GM11168 (cell line): ENCODE results near the gene ANKRD60.

Experiments used
- in situ Hi-C: fragments of 300-500 bp; cut with MboI; formaldehyde crosslinking; loops from one replicate; pipeline ENCODE4 v1.12.0; 2022; ENCODE audit warnings: low sequenced_read_pairs; ENCODE audit not compliant: unreplicated experiment

The ANKRD60 gene, protein sequence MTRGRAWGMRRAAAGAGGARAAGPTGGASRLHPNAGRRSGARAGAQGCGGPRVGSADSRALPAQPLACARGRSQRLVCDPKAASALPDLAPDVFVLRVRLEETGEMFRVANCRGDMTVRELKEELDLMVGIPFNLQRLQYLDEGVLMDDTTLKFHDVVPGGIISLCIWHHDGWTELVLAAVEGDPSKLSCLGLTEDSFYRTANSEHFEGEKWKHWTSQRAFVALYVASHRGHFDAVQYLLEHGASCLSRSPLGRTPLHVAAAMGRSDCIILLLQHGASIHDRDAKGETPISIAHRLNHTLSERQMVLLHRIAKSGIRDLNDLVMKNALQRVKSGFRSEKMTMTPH

DNA sequence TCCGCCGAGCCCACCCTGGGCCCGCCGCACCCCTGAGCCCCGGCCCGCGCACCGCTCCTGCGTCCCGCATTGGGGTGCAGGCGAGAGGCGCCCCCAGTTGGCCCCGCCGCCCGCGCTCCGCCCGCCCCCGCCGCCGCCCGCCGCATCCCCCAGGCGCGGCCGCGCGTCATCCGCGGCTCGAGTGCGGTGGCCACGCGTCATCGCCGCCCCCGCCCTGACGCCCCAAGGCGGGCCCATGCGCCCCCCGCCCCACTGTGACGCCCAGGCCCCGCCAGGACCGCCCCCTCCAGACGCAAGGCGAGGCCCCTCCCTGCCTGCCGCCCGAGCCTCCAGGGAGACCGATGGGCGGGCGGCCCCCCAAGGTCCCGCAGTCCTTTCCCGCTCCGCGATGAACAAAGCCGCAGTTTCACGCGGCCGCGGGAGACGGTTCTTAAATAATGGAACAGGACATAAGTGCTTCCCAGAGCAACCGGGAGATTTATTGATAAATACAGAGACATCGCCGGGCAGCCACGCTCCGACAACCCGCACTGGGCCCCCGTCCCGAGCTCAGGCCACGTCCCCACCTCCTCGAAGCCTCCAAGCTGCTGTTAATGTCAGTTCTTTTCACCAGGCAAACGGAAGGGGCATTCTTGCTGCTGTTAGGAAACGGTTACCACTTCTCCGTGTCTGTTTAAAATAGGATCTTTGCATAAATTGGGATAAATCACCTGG lies at the start of gene ANKRD60:
TSS of gene ANKRD60 (minus strand) at position 170 of the 714 bp plus-strand sequence. CDS start at position 170, 0 bp downstream.
- in situ Hi-C loops, result loop anchor here (25.0 kb wide), 2 partner anchors 434 to 634 kb away; partner anchors contain the start of genes GNAS, GNAS-AS1 and STX16

DNA sequence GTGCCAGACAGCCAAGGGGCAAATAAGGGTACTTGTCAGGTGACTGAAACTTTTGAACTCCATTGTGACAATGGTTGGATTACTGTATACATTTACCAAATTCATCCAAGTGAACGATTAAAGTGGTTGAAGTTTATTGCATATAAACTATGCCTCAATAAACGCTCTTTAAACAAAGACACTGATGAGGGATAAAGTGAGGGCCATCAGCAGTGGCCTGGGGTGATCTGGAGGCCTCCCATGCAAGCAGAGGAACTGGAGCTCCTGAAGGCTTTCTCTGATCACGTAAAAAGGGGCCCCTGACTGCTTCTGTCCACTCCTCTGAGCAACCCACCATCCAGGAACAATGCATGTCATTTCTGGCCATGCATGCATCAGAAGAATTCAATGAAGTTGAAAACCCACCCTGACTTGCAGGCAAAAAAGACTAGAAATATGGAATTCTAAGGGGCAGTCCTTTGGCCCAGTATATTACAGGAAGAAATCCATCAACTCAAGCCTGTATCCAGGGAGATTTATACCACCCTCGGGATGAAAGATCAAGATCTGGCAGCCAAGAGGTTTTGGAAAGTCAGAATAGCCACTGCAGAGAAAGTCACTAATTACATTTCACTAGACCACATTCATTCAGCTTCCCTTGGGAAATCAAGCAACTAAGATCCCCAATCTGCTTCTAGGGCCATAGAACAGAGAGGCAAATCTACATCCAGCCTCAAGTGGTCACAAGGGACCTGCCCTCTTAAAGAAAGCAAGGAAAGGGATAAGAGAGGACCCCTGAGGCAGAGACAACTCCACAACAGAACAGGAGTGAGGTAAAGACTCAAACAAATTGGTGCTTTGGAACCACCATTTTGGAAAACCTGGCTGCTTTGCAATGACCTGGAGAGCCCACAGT lies 49.4 kb upstream of the ANKRD60 start:
- in situ Hi-C loops, result no loop called here

GRCh38 chr20:58277107-58277506 lies 48.7 kb upstream of the ANKRD60 start:
- in situ Hi-C loops, result no loop called here

GRCh38 chr20:58274384-58274783 lies 45.9 kb upstream of the ANKRD60 start:
- in situ Hi-C loops, result no loop called here

GRCh38 chr20:58271606-58272351 lies 43.3 kb upstream of the ANKRD60 start:
- in situ Hi-C loops, result no loop called here

- in situ Hi-C loops, result no loop called here
Measured at GRCh38 chr20:58268936-58269619, 40.6 kb upstream of the ANKRD60 start.

- in situ Hi-C loops, result no loop called here
Measured at GRCh38 chr20:58268421-58268821, 40.0 kb upstream of the ANKRD60 start.

GRCh38 chr20:58267389-58268215 lies 39.1 kb upstream of the ANKRD60 start:
- in situ Hi-C loops, result no loop called here

DNA sequence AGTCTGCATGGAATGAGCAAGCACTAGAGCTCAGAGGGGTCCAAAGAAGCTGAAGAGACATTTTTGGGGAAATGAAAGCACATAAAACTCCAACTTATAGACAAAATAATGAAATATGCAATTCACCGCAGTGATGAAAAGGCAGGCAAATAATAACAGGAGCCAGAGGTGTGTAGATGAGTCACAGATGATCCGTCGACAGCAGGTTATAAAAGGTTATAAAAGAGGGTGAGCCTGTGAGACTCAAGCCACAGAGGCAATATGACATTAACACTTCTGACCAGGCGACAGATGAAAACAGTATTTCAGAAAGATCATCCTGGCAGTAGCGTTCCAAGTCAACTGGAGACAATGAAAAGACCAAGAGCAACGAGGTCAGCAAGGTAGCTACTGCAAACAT lies 35.8 kb upstream of the ANKRD60 start:
- in situ Hi-C loops, result no loop called here

- in situ Hi-C loops, result no loop called here
Measured at GRCh38 chr20:58261660-58262059, 33.2 kb upstream of the ANKRD60 start.

GRCh38 chr20:58260006-58260405 lies 31.6 kb upstream of the ANKRD60 start:
- in situ Hi-C loops, result no loop called here

- in situ Hi-C loops, result no loop called here
Measured at GRCh38 chr20:58256842-58257241, 28.4 kb upstream of the ANKRD60 start.

DNA sequence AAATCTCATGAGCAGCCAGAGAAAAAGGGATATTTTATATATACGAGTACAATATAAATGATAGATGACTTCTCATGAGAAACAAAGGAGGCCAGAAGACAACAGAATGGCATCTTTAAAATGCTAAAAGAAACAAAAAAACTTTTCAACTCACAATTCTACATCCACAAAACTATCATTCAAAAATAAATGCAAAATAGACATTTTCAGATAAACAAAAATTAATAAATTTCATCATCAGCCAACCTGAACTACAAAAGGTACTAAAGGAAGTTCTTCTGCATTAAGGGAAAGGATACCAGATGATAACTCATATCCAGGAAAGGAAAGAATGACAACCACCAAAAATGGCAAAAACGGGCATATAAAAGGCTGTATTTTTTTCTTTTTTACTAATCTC lies 27.9 kb upstream of the ANKRD60 start:
- in situ Hi-C loops, result no loop called here

- in situ Hi-C loops, result no loop called here
Measured at GRCh38 chr20:58254890-58255289, 26.4 kb upstream of the ANKRD60 start.

GRCh38 chr20:58251979-58252591 lies 23.6 kb upstream of the ANKRD60 start:
- in situ Hi-C loops, result no loop called here

- in situ Hi-C loops, result no loop called here
Measured at GRCh38 chr20:58251348-58251978, 23.0 kb upstream of the ANKRD60 start.

- in situ Hi-C loops, result loop anchor here (25.0 kb wide), 2 partner anchors 416 to 616 kb away; partner anchors contain the start of genes GNAS, GNAS-AS1 and STX16
Measured at GRCh38 chr20:58246346-58246745, 17.9 kb upstream of the ANKRD60 start.
